Prostate gland (tissue), 2 donors: Measurements from ENCODE around the gene CLEC16A. TPM values are rescaled to one million over a fixed set of nuclear protein-coding genes. Genes with fewer than 3 reads are reported as not detected.

Experiments
- DNase-seq: peaks from one replicate; pipeline ENCODE4 v3.0.0-alpha.2; 2019; ENCODE audit warnings: low spot score
- H3K27ac ChIP-seq, 2 donors: fragments of 200-600 bp; sonication (generic); 2 replicates each; pipeline ENCODE4 v1.5.1; 2017 to 2019
- H3K27me3 ChIP-seq: fragments of 200-600 bp; sonication (generic); replicated peaks from 2 replicates; pipeline ENCODE4 v1.5.1; 2019; ENCODE audit not compliant: insufficient read depth
- H3K36me3 ChIP-seq, 2 donors: fragments of 200-600 bp; sonication (generic); 1 replicate in 1 of 2; 2 replicates in 1 of 2; pipeline versions ENCODE4 v1.5.1 to v1.8.1; 2017 to 2019
- H3K4me1 ChIP-seq: fragments of 200-600 bp; sonication (generic); replicated peaks from 2 replicates; pipeline ENCODE4 v1.5.1; 2019
- H3K4me3 ChIP-seq, 2 donors: fragments of 200-600 bp; sonication (generic); 2 replicates each; pipeline ENCODE4 v1.5.1; 2017 to 2019
- H3K9me3 ChIP-seq: fragments of 200-600 bp; sonication (generic); 2 replicates; pipeline ENCODE4 v1.5.1; 2017
- POLR2A ChIP-seq: fragments of 450-650 bp; IDR thresholded peaks from one replicate; pipeline ENCODE4 v1.6.1; 2016; ENCODE audit warnings: antibody characterized with exemption, mild to moderate bottlenecking
- POLR2AphosphoS5 ChIP-seq: sonication (generic); formaldehyde crosslinking; IDR thresholded peaks from one replicate; pipeline ENCODE4 v1.6.1; 2017; ENCODE audit warnings: antibody characterized with exemption
- WGBS: methylation state at CpG from one replicate; pipeline ENCODE4 v1.1.5; 2018; 5-methylcytosine and 5-hydroxymethylcytosine counted together
- intact Hi-C: fragments of 100-400 bp; cut with DNase I; formaldehyde crosslinking; loops from one replicate; pipeline ENCODE4 v1.14.2; 2022
- total RNA-seq, 2 donors: library from RNA; depleted of rRNA; stranded (reverse); fragments of >200 nt; gene quantifications; one replicate each; pipeline ENCODE4 v1.1.0, GENCODE V29; 2016
- TF ChIP-seq, protein P1 (sequence below), 4 experiments: fragments of 200-600 bp in 2 of 4; fragments of 450-650 bp in 2 of 4; sonication (generic) in 2 of 4; IDR thresholded peaks; 1 replicate in 3 of 4; 2 replicates in 1 of 4; pipeline ENCODE4 v1.5.1; 2016 to 2019; ENCODE audit warnings: antibody characterized with exemption in 4 of 4, mild to moderate bottlenecking in 2 of 4, moderate library complexity in 2 of 4

CLEC16A gene
- total RNA-seq, 2 donors from 2014 or later, result 26.1 to 52.2 TPM

DNA sequence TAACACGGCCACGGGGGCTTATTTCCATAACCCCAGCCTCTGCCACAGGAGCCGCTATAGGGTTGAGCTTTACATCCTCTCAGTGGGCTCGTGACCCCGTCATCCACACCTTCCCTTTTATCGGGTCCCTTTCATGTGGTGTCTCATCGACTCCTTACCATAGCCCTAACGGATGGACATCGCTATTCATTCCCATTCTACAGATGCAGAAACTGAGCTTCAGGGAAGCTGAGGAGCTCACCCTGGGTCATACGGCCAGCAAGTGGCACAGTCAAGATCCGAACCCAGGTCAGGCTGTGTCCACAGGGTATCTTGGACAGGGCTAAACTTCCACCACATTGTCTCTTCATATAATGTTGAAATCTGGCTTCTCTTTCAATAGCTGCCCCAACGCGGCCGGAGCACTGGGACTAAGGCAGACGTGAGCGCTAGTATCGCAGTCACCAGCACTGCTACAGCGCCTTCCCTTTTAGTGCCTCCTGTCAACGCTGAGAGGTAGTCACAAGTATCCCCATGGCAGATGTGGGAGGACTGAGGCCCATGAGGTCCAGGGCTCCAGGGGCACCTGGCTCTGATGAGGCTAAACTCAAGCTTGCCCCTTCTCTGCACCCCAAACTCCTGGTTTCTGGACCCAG is 260.8 kb downstream of the CLEC16A start:
- intact Hi-C loops, result no loop called here
- Histone ChIP-seq H3K27ac (no peak overlapping the region), H3K4me1 (no peaks in the 10 kb centered on the region), H3K4me3 (no peak overlapping the region), H3K36me3 (no peaks in the 10 kb centered on the region), H3K9me3 (no peaks in the 10 kb centered on the region), H3K27me3 (no peaks in the 10 kb centered on the region)
- WGBS, result 91% methylated on average over 19 of the region's 19 CpGs
- DNase-seq, result no peak
- TF ChIP-seq, protein P1, sequence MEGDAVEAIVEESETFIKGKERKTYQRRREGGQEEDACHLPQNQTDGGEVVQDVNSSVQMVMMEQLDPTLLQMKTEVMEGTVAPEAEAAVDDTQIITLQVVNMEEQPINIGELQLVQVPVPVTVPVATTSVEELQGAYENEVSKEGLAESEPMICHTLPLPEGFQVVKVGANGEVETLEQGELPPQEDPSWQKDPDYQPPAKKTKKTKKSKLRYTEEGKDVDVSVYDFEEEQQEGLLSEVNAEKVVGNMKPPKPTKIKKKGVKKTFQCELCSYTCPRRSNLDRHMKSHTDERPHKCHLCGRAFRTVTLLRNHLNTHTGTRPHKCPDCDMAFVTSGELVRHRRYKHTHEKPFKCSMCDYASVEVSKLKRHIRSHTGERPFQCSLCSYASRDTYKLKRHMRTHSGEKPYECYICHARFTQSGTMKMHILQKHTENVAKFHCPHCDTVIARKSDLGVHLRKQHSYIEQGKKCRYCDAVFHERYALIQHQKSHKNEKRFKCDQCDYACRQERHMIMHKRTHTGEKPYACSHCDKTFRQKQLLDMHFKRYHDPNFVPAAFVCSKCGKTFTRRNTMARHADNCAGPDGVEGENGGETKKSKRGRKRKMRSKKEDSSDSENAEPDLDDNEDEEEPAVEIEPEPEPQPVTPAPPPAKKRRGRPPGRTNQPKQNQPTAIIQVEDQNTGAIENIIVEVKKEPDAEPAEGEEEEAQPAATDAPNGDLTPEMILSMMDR (IDR thresholded peaks at IDR 0.05), result no peak
- TF ChIP-seq POLR2AphosphoS5 (no peak), POLR2A (no peak)

DNA sequence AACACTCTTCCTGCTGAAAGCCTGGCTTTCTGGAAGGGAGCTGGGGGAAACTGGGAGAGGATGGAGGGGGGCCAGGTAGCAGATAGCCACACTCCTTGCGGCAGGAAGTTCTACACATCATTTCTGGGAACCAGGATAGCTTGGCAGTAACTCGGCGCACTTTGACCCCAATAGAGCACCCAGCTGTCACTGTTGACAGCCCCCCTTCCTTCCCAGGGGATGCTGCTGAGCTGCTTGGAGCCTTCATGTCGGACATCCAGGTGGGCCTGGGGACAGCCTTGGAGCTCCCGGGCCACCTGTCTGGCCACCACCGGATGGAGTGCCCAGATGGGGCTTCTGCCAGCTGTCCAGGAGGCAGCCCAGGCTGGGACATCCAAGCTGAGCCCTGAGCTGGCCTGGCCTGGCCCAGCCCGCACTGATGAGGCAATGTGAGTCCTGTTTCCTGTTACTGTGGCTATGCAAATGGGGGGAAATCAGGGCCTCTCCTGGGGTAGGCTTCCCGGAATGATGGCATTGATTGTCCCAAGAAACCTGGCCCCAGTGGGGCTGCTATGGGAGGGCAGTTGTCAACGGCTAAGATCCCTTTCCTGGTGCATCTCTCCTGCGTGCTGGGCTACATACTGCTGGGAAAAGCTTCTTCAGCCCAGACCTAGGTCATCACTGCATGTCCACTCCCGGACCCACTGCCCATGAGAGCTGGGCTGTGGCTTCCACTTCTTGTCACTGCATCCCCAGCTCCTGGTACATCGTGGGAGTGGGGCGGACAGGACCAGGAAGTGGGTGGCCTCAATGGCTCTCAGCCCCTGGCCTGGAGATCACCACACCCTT is 261.6 kb downstream of the CLEC16A start:
- WGBS, result 77% methylated on average over 13 of the region's 13 CpGs
- no peak overlapping the region for H3K4me3 ChIP-seq
- H3K27me3 ChIP-seq, result no peaks in the 10 kb centered on the region
- DNase-seq, result no peak
- no peaks in the 10 kb centered on the region for H3K36me3 ChIP-seq
- intact Hi-C loops, result no loop called here
- TF ChIP-seq, protein P1 (IDR thresholded peaks at IDR 0.05), result no peak
- TF ChIP-seq POLR2A (no peak), POLR2AphosphoS5 (no peak)
- no peaks in the 10 kb centered on the region for H3K4me1 ChIP-seq
- no peaks in the 10 kb centered on the region for H3K9me3 ChIP-seq
- H3K27ac ChIP-seq, result no peak overlapping the region

DNA sequence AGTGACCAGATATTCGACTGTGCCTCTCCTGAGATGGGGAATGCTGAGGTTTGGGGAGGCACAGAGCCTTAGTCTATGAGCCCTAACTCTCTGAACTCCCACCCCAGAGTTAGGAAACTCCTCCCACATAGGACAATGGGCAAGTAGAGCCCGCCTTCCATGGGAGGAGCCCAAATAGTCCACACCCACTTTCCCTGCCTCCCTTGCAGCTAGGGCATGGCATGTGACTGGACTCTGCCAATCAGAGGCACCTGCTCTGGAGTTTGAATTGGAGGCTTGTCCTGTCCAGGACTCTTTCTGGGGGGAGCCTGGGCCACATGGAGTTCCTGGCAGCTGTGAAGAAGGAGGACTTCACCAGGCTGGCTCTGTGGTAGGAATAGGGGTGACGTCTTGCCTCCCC is 263.3 kb downstream of the CLEC16A start:
- intact Hi-C loops, result no loop called here
- Histone ChIP-seq H3K27ac (no peak overlapping the region), H3K27me3 (no peaks in the 10 kb centered on the region), H3K4me1 (no peaks in the 10 kb centered on the region), H3K9me3 (no peaks in the 10 kb centered on the region), H3K4me3 (no peak overlapping the region), H3K36me3 (no peaks in the 10 kb centered on the region)
- TF ChIP-seq POLR2AphosphoS5 (no peak), POLR2A (no peak)
- TF ChIP-seq, protein P1 (IDR thresholded peaks at IDR 0.05), result no peak
- 96% methylated on average over 3 of the region's 3 CpGs for WGBS
- no peak for DNase-seq

DNA sequence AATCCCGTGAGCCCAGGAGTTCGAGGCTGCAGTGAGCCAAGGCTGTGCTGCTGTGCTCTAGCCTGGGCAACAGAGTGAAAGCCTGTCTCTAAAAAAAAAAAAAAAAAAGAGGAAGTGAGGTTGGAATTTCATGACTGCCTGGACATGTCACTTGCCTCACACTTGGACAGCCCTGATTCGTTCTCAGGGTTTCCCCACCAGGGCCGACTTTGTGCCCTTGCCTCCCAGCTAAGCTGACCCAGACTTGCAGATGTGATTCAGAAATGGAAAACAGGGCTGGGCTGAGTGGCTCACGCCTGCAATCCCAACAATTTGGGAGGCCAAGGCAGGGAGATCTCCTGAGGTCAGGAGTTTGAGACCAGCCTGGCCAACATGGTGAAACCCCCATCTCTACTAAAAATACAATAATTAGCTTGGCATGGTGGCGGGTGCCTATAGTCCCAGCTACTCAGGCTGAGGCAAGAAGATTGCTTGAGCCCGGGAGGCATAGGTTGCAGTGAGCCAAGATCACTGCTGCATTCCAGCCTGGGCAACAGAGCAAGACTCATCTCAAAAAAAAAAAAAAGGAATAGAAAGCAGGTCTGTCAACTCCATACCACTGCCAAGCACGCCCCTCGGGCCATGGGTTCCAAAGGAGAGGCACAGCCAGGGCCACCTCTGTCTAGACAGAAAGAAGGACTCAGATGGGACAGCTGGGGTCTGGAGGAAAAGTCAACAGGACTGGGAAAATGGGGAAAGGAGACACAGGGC is 264.7 kb downstream of the CLEC16A start:
- no peak for TF ChIP-seq POLR2AphosphoS5
- no peak for TF ChIP-seq POLR2A
- TF ChIP-seq, protein P1 (IDR thresholded peaks at IDR 0.05), result no peak
- no peaks in the 10 kb centered on the region for H3K4me1 ChIP-seq
- WGBS, result 58% methylated on average over 9 of the region's 9 CpGs

More for the DNA sequence above, 264.7 kb downstream of the CLEC16A start:
- H3K9me3 ChIP-seq, result no peaks in the 10 kb centered on the region
- H3K36me3 ChIP-seq, result no peaks in the 10 kb centered on the region
- DNase-seq, result no peak
- H3K27ac ChIP-seq, result no peak overlapping the region
- no peak overlapping the region for H3K4me3 ChIP-seq
- intact Hi-C loops, result no loop called here
- H3K27me3 ChIP-seq, result no peaks in the 10 kb centered on the region
